ENCODE measurements around the gene RLN1.

- TF ChIP-seq CTCF (IDR thresholded peaks at IDR 0.05) (no peak), POLR2A (IDR thresholded peaks at IDR 0.05) (no peak)
These were observed 38.1 kb downstream of the RLN1 start for GRCh38 chr9:5301544-5301943.

Measured in right lobe of liver (tissue), 4 donors.